ENCODE measurements around the gene MLXIP.

The MLXIP gene

DNA sequence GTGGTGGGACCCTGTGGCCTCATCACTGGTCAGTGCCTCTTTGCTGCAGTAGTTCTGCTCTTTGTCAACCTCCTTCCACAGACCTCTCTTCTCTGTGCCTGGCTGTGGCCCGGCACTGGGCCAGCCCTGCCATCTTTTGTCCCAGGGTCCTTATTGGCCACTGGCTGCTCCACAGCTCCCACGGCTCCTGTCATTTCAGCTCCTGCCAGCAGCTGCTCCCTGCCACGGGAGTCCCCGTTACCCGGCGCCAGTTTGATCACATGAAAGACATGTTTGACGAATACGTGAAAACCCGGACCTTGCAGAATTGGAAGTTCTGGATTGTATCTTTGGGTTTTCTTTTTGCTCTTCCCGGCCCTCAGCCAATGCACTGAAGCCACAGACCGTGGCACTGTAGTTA is 60.1 kb downstream of the MLXIP start:
- Histone ChIP-seq H3K27me3 (ENCODE audit: insufficient read depth, low read depth, severe bottlenecking) (no peaks in the 10 kb centered on the region), H3K27ac (no peak overlapping the region), H3K36me3 (peaks cover 8% of the 10 kb centered on the region; the same call in 1 of the 2 replicates), H3K4me3 (ENCODE audit: low read depth, low read length) (no peak overlapping the region), H3K9me3 (ENCODE audit: severe bottlenecking) (peaks cover 9% of the 10 kb centered on the region)
- no peak for DNase-seq
- TF ChIP-seq, protein P1, sequence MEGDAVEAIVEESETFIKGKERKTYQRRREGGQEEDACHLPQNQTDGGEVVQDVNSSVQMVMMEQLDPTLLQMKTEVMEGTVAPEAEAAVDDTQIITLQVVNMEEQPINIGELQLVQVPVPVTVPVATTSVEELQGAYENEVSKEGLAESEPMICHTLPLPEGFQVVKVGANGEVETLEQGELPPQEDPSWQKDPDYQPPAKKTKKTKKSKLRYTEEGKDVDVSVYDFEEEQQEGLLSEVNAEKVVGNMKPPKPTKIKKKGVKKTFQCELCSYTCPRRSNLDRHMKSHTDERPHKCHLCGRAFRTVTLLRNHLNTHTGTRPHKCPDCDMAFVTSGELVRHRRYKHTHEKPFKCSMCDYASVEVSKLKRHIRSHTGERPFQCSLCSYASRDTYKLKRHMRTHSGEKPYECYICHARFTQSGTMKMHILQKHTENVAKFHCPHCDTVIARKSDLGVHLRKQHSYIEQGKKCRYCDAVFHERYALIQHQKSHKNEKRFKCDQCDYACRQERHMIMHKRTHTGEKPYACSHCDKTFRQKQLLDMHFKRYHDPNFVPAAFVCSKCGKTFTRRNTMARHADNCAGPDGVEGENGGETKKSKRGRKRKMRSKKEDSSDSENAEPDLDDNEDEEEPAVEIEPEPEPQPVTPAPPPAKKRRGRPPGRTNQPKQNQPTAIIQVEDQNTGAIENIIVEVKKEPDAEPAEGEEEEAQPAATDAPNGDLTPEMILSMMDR (IDR thresholded peaks at IDR 0.05; ENCODE audit: low read depth, low read length) = no peak

DNA sequence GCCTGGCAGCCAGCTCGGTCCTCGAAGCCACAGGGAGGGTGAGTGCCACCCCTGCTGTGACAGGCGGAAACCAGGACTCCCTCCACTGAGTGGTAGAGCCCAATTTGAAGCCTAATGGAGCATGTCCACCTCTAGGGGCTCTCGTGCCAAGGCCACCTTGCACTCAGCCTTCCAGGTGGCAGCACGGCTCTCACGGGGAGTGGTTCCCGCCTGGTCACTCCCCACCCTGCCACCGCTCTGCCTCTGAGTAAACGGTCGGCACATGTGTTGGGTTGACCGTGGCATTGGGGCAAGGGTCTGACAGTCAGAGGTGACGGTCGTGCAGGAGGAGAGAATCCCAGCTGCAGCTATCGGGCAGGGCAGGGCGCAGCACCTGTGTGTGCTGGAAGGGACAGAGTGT is 60.7 kb downstream of the MLXIP start:
- no peak overlapping the region for H3K4me3 ChIP-seq (ENCODE audit: low read depth, low read length)
- H3K27ac ChIP-seq = no peak overlapping the region
- DNase-seq = no peak
- H3K27me3 ChIP-seq (ENCODE audit: insufficient read depth, low read depth, severe bottlenecking) = no peaks in the 10 kb centered on the region
- H3K36me3 ChIP-seq = peaks cover 8% of the 10 kb centered on the region; the same call in 1 of the 2 replicates
- TF ChIP-seq, protein P1 (IDR thresholded peaks at IDR 0.05; ENCODE audit: low read depth, low read length) = no peak
- H3K9me3 ChIP-seq (ENCODE audit: severe bottlenecking) = peaks cover 9% of the 10 kb centered on the region

DNA sequence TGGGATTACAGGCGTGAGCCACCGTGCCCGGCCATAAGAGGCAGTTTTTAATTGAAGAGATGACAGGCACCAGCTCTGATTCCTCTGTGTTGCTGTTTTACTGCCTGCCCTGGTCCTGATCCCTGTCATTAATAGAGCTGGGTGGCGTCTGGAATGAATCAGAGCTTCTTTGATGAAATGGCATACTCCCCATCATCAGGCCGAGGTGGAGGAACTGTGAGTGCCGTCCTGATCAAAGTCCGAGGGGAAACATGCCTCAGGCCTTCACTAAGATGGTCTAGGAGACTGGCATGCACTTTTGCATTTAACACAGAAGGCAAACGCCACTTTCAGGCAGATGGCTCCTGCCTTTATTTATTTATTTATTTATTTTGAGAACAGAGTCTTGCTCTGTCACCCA is 61.4 kb downstream of the MLXIP start:
- DNase-seq = no peak
- Histone ChIP-seq H3K27me3 (ENCODE audit: insufficient read depth, low read depth, severe bottlenecking) (no peaks in the 10 kb centered on the region), H3K27ac (no peak overlapping the region), H3K36me3 (peaks cover 8% of the 10 kb centered on the region; the same call in 1 of the 2 replicates), H3K4me3 (ENCODE audit: low read depth, low read length) (no peak overlapping the region), H3K9me3 (ENCODE audit: severe bottlenecking) (peaks cover 9% of the 10 kb centered on the region)
- TF ChIP-seq, protein P1 (IDR thresholded peaks at IDR 0.05; ENCODE audit: low read depth, low read length) = no peak

DNA sequence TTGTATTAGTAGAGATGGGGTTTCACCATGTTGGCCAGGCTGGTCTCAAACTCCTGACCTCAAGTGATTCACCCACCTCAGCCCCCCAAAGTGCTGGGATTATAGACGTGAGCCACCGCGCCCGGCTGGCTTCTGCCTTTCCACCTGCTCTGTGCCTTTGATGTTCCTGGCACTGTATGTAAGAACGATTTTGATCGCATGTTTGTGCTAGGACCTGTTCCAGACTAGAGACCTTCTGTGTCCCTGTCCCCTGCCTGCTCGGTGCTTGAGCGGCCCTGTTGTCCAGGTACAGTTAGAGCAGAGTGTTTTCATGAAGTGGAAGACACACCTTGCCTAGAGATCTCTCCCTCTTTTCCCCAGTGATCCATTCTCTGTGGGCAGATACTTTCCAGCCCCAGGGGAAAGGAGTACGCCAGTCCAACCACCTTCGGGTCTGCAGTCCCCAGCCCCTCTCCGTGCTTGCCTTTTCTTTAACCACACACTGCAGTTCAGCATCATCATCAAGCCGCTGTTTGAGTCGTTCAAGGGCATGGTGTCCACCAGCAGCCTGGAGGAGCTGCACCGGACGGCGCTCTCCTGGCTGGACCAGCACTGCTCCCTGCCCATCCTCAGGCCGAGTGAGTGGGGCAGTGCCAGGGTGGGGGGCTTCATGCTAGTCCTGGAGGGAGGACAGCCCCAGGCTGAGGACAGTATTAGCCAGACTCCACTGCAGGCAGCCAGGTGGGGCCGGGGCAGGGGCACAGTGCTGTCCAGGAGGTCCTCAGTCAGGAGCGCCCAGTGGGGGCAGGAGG is 62.1 kb downstream of the MLXIP start:
- peaks cover 9% of the 10 kb centered on the region for H3K9me3 ChIP-seq (ENCODE audit: severe bottlenecking)
- DNase-seq = no peak
- H3K36me3 ChIP-seq = peaks cover 8% of the 10 kb centered on the region; the same call in 1 of the 2 replicates
- no peak overlapping the region for H3K27ac ChIP-seq
- H3K27me3 ChIP-seq (ENCODE audit: insufficient read depth, low read depth, severe bottlenecking) = no peaks in the 10 kb centered on the region
- TF ChIP-seq, protein P1 (IDR thresholded peaks at IDR 0.05; ENCODE audit: low read depth, low read length) = no peak
- H3K4me3 ChIP-seq (ENCODE audit: low read depth, low read length) = no peak overlapping the region

DNA sequence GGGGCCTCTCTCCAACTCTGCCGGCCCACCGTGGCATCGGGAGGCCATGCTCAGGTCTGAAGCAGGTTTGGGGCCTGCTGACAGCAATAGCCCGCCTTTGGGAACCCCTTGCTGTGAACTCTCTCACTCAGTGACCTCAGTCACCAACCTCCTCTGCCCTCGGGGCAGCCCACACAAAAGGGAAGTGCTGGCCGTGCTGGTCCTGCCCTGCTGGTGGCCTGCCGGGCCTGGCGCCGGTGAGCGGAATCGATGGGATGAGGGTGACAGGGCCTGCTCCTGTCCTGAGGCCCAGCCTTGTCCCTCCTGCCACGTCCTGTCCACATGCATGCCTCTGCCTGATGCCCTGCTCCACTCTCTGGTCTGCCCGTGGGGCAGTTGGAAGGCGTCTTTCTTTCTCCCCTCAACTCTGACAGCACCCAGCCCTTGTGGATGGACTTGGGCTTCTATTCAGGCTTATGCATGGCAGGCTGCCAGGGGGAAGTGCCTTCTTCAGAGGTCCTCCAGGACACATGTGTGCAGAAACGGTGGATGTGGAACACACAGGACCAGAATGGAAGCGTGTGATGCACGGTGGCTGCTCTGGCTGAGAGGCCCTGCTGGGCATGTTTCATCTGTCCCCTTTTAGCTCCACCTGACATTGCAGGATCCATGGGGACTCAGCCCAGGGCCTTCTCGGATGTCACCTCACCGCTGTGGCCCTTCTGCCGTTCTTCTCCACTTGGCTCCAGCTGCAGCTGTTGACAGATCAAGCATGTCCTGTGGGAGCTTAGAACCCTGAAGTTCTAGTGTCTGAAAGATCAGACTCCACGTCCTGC is 63.6 kb downstream of the MLXIP start:
- Histone ChIP-seq H3K27ac (no peak overlapping the region), H3K9me3 (ENCODE audit: severe bottlenecking) (peaks cover 9% of the 10 kb centered on the region), H3K36me3 (peaks cover 8% of the 10 kb centered on the region; the same call in 1 of the 2 replicates), H3K27me3 (ENCODE audit: insufficient read depth, low read depth, severe bottlenecking) (no peaks in the 10 kb centered on the region), H3K4me3 (ENCODE audit: low read depth, low read length) (no peak overlapping the region)
- no peak for DNase-seq
- TF ChIP-seq, protein P1 (IDR thresholded peaks at IDR 0.05; ENCODE audit: low read depth, low read length) = no peak
